Thoracic aorta (tissue), 2 donors: ENCODE data around the gene TMEM114. TPM values are rescaled to one million over a fixed set of nuclear protein-coding genes. Genes with fewer than 3 reads are reported as not detected.
A peak's percentile ranks its signal among the peaks of the same experiment; 100 is the strongest.

Experiments used
- ATAC-seq: fragments of 150-250 bp; one replicate; pipeline ENCODE4 v1.8.0; 2017; ENCODE audit warnings: low read depth; ENCODE audit not compliant: insufficient number of reproducible peaks, low FRiP score
- DNase-seq: peaks from one replicate; pipeline ENCODE4 v3.0.0-alpha.2; 2020; ENCODE audit warnings: low spot score
- H3K27ac ChIP-seq, 2 donors: fragments of 200-600 bp; sonication (generic); 1 replicate in 1 of 2; 2 replicates in 1 of 2; pipeline ENCODE4 v1.5.1; 2016; ENCODE audit warnings: mild to moderate bottlenecking in 2 of 2, moderate library complexity in 2 of 2
- H3K27me3 ChIP-seq: fragments of 200-600 bp; sonication (generic); replicated peaks from 2 replicates; pipeline ENCODE4 v1.6.0; 2016; ENCODE audit warnings: mild to moderate bottlenecking; ENCODE audit not compliant: insufficient read depth
- H3K36me3 ChIP-seq: fragments of 200-600 bp; sonication (generic); one replicate; pipeline ENCODE4 v1.5.1; 2016
- H3K4me1 ChIP-seq, 2 donors: fragments of 200-600 bp; sonication (generic); 1 replicate in 1 of 2; 2 replicates in 1 of 2; pipeline versions ENCODE4 v1.5.1 to v1.6.0; 2016; ENCODE audit warnings: low read depth in 2 of 2, mild to moderate bottlenecking in 1 of 2; ENCODE audit not compliant: control insufficient read depth in 1 of 2
- H3K4me3 ChIP-seq: fragments of 200-600 bp; sonication (generic); 2 replicates; pipeline ENCODE4 v1.5.1; 2016; ENCODE audit warnings: mild to moderate bottlenecking
- H3K9me3 ChIP-seq: fragments of 200-600 bp; sonication (generic); 2 replicates; pipeline ENCODE4 v1.5.1; 2016
- CTCF ChIP-seq: fragments of 200-600 bp; sonication (generic); IDR thresholded peaks from one replicate; pipeline ENCODE4 v1.5.1; 2019; ENCODE audit warnings: antibody characterized with exemption
- total RNA-seq, 2 donors: library from RNA; depleted of rRNA; stranded (reverse); fragments of >200 nt; gene quantifications; one replicate each; pipeline versions ENCODE4 v1.1.0 to v1.2.3, GENCODE V29; 2016

Gene TMEM114
- total RNA-seq, 2 donors from 2014 or later, result not detected

DNA sequence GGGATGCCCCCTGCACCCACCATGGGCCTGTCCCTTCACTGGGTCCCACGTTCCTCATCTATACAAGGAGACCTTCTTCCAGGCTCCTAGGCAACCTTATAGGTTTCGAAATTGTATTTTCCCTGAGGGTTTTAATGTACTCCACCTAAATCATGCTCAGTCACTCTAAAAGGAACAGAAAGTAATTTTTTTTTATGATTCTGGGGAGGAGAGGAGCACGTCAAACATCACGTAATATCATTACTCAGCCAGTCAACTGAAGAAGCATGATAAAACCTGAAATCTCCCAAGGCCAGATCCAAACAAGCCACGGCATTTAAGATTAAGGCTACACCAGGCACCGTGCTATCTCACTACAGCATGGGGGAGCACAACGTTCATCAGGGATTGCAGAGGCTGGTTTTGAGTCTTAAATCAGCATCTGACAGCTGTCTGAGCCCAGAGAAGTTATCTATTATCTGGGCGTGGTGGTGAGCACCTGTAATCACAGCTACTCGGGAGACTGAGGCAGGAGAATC, 3.9 kb upstream of the TMEM114 start:
- peaks cover 2 to 13% of the 10 kb centered on the region in 2 donors for H3K4me1 ChIP-seq
- H3K36me3 ChIP-seq, result no peaks in the 10 kb centered on the region
- peaks cover 6% of the 10 kb centered on the region for H3K9me3 ChIP-seq
- H3K27me3 ChIP-seq, result peaks cover 8% of the 10 kb centered on the region
- DNase-seq (no peak), ATAC-seq (no peak)
- TF ChIP-seq CTCF, result no peak
- no peak overlapping the region for H3K4me3 ChIP-seq
- H3K27ac ChIP-seq, result no peak overlapping the region

- peaks cover 3 to 16% of the 10 kb centered on the region in 2 donors for H3K4me1 ChIP-seq
- ATAC-seq, result no peak
- peaks cover 1% of the 10 kb centered on the region for H3K9me3 ChIP-seq
- H3K36me3 ChIP-seq, result no peaks in the 10 kb centered on the region
- H3K27ac ChIP-seq, result no peak overlapping the region
- no peak for TF ChIP-seq CTCF
- H3K4me3 ChIP-seq, result no peak overlapping the region
- no peak for DNase-seq
- peaks cover 8% of the 10 kb centered on the region for H3K27me3 ChIP-seq
Observed at GRCh38 chr16:8591451-8591850, 1.1 kb upstream of the TMEM114 start.

DNA sequence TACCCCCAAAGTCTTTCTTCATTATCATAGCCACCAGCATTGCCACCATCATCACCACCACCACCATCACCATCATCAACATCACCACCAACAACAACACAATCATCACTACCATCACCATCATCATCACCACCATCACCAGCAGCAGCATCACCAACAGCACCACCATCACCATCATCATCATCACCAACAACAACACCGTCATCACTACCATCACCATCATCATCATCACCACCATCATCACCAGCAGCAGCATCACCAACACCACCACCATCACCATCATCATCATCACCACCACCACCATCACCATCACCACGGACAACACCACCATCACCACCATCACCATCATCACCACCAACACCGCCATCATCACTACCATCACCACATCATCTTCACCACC, 500 bp upstream of the TMEM114 start:
- no peak for ATAC-seq
- TF ChIP-seq CTCF, result no peak

GRCh38 chr16:8589057-8589899, 1.0 kb downstream of the TMEM114 start:
- TF ChIP-seq CTCF, result no peak
- H3K27me3 ChIP-seq, result peaks cover 8% of the 10 kb centered on the region
- ATAC-seq (no peak), DNase-seq (no peak)
- H3K9me3 ChIP-seq, result no peaks in the 10 kb centered on the region
- H3K4me3 ChIP-seq, result peak overlapping the region; percentile 54
- peaks cover 3 to 16% of the 10 kb centered on the region in 2 donors for H3K4me1 ChIP-seq
- H3K27ac ChIP-seq, result no peak overlapping the region
- H3K36me3 ChIP-seq, result no peaks in the 10 kb centered on the region

More for the DNA sequence above, 500 bp upstream of the TMEM114 start:
- Histone ChIP-seq H3K27ac (no peak overlapping the region), H3K9me3 (no peaks in the 10 kb centered on the region), H3K4me1 (peaks cover 3 to 16% of the 10 kb centered on the region in 2 donors), H3K36me3 (no peaks in the 10 kb centered on the region), H3K27me3 (peaks cover 8% of the 10 kb centered on the region), H3K4me3 (no peak overlapping the region)
- DNase-seq, result no peak

DNA sequence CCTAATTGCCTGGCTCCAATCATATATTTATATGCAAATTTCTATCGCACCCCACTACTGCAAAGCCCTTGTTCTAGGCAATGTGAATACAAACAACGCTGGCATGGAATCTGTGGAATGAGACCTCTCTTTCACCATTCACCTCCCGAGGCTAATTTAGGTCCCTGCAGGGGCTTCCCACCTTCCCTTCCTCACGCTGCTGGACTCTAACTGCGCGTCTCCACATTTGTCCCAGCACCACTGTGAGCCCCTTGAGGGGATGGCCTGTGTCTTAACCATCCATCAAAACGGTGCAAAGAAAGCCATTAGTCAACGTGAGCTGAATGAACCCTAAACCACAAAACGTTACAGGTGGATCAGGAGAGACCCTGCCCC, 1.6 kb downstream of the TMEM114 start:
- H3K4me1 ChIP-seq, result peaks cover 3 to 16% of the 10 kb centered on the region in 2 donors
- no peak overlapping the region for H3K27ac ChIP-seq
- DNase-seq (no peak), ATAC-seq (no peak)
- no peaks in the 10 kb centered on the region for H3K9me3 ChIP-seq
- no peaks in the 10 kb centered on the region for H3K36me3 ChIP-seq
- no peak for TF ChIP-seq CTCF
- peaks cover 8% of the 10 kb centered on the region for H3K27me3 ChIP-seq
- no peak overlapping the region for H3K4me3 ChIP-seq
